GM21576 (cell line): ENCODE results near the gene MTA3.
"Not testable (repeated sequence)": the region's sequence is repeated elsewhere in the genome, so short reads cannot be mapped to it uniquely, and the experiment has no call there.

ENCODE experiments used
- ATAC-seq: cut with Tn5 transposase; IDR thresholded peaks from one replicate; pipeline ENCODE4 v1.9.1; 2021; ENCODE audit warnings: mild to moderate bottlenecking, moderate library complexity; ENCODE audit not compliant: unreplicated experiment

Gene MTA3

DNA sequence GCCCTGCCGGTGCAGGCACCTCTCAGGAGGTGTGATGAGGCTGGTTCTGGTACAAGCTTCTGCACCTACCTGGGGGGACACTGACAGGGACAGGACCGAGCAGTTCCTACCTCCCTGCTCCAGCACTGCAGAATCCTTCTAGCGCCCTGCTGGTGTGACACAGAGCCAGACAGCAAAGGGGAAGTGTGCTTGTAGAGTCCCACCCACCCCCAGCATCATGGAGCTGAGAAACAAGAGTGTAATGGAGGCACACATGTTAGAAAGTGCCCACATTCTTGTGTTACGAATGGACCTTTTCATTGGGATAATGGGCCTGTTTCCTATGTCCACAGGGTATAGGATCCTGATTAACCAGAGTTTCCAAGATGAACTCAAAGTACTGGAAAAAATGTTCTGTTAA, 157.2 kb downstream of the MTA3 start:
- no peak for ATAC-seq

DNA sequence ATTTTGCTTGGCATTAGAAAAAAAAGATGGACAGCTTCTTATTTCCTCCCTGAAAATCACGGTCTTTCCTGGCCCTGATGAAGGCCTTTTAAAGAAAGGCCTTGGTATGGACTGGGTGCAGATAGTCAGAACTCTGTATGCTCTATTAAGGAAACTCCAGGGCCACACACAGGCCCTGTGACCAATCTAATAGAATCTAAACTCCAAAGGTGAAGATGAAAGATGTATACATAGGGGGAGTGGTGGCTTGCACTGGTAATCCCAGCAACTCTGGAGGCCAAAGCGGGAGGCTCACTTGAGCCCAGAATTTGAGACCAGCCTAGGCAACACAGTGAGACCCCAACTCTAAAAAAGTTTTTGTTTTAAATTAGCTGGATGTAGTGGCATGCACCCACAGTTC, 158.2 kb downstream of the MTA3 start:
- no peak for ATAC-seq

DNA sequence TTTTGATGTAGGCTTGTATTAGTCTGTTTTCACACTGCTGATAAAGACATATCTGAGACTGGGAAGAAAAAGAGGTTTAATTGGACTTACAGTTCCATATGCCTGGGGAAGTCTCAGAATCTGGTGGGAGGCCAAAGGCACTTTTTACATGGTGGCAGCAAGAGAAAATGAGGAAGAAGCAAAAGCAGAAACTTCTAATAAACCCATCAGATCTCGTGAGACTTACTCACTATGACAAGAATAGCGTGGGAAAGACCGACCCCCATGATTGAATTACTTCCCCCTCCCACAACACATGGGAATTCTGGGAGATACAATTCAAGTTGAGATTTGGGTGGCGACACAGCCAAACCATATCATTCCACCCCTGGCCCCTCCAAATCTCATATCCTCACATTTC, 162.9 kb downstream of the MTA3 start:
- not testable (repeated sequence) for ATAC-seq

DNA sequence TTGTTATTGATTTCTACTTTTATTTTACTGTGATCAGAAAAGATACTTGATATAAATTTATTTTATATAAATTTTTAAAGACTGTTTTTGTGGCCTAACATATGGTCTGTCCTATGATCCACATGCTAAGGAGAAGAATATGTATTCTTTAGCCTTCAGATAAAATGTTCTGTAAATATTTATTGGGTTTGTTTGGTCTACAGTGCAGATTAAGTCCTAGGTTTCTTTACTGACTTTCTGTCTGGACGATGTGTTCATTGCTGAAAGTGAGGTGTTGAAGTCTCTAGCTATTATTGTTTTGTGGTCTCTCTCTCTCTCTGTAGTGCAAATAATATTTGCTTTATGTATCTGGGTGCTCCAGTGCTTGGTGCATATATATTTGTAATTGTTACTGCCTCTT, 165.4 kb downstream of the MTA3 start:
- no peak for ATAC-seq

DNA sequence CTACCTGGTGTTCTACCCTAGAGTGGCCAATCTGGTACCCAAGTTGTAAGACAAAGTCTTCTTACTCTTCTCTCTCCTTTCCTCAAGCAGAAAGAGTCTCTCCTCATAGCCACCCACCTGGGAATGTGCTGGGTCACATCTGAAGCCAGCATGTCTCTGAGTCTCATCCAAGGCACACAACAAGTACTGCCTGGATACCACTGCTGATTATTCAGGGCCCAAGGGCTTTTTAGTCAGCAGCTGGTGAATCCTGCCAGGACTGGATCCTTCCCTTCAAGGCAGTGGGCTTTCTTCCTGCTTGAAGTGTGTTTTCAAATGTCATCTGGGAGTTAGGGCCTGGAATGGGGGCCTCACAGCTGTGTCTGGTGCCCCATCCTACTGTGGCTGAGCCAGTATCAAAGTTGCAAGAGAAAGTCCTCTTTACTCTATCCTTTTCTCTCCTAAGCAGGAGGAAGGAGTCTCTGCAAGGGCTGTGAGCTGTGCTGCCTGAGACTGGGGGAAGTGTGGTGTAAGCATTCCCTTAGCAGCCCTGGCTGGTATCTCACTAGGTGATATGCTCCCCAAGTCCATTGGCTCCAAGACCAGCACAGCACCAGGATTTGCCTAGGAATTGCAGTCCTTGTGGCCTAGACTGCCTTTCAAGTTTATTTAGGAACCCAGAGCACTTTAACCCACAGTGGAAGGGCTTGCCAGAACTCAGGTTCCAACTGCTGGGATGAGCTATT, 168.3 kb downstream of the MTA3 start:
- no peak for ATAC-seq

DNA sequence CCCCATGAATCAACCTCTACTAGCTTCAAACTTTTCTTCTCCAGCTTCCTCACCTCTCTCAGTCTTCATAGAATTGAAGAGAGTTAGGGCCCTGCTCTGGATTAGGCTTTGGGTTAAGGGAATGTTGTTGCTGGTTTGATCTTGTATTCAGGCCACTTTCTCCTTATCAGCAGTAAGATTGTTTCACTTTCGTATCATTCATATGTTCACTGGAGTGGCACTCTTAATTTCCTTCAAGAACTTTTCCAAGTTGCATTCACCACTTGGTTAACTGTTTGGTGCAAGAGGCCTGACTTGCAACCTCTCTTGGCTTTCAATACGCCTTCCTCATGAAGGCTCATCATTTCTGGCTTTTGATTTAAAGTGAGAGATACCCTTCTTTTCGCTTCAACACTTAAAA, 172.7 kb downstream of the MTA3 start:
- no peak for ATAC-seq

DNA sequence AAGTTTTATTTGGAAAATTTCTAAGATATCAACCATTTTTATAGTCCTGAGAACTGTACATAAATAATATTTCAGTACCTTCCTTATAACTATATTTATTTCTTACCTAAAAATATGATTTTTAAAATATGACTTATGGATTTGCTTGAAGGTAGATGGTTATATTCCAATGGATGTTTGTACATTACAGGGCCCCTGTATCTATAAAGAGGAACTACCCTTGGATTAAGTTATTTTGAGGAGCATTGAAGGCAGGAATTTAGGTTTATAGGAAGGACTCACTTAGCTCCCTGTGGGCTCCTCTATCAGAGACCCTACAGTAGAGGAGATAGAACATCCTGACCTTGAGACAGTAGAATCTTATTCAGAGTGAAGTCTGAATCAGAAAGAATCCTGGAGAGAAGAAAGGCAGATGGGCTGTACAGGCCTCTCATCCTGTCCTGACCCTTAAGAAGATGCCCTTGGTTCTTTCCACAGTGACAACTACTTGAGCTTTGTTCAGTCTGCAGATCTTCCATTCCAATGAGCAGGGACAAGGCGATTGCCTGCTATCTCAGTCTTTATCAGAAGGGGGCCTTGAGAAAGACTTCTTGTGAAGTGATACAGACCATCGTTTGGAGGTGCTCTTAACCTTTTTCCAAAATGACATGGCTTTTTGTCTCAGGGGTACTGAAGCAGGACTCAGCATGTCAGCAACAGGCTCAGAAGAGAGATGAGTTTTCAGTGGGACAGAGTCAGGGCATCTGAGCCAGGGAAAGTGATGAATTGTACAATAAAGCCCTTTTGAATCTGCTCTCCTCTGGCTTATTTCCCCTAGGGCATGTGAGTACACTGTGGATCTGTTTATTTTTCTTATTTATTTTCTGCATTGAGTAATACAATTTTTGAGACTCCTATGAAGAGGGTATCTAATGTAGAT, 174.6 kb downstream of the MTA3 start:
- no peak for ATAC-seq

DNA sequence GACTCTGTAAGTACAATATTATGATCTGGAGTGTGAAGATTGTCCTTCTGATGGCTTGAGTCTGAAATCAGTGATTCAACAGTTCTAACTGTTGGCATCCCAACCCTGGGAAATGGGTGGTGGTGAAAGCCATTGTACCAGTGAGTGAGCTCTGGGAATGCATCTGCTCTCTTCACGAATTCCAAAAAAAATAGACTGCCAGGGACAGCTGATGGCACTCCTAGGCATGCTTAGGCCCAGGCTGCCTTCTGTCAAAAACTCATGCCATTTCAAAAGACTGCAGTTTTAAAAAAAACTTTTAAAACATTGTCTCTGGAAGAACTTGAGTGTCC, 175.2 kb downstream of the MTA3 start:
- ATAC-seq: no peak

DNA sequence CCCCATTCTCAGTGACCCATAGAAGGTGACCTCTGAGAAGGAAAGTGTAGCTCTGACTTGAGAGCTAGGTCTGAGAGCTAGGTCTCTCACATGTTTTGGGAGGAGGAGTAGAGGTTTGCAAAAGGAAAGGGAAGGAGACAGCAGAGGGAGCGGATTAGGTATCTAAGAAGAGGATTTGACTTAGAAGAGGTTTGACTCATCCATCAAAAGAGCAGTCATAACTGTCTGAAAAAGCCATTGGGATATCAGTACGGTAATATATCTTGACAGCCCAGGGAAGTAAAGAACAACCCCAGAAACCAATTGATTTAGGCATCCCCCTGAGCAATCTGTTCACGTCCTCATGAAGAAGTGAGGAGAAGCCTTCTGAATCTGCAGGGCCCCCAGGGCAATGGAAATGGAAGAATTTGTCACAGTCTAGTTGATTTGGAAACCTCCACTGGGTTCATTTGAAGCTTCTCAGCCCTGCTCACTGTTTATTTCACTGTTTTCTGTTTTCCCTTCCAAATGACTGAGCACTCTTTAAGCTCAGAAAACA, 176.2 kb downstream of the MTA3 start:
- no peak for ATAC-seq

DNA sequence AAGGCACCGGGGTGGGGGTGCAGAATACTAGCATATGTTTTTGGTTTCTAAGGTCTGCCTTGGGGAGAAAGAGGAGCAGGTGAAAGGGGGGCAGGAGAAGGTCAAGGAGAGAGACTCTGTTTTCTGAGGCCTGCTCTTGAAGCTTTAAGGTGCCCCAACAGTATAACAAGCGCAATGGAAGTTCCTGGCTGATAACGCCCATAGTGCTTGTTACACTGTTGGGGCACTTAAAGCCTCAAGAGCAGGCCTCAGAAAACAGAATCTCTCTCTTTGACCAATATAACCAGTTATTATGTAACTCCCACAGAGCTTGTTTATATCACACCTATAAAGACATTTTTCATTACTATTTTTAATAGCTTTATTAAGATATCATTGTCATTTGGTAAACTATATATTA, 179.0 kb downstream of the MTA3 start:
- no peak for ATAC-seq

DNA sequence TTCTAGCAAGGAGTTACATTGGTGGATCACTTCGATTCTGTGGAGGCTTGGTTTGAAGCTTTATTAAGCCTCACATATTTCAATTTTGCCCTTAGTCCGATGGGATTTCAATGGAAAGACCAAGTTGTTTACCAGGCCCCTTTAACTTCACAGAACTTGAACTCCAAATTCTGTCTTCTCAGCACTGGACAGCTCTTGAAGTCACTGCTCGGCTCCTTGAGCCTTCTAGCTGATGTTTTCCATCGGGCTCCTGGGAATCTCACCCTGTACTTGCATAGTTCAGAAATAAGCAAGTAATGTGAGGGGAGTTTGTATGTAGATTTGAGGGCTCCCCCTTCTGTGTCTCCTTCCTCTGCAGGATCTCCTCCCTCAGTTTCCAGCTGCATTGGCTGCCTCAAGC, 180.4 kb downstream of the MTA3 start:
- ATAC-seq: no peak

DNA sequence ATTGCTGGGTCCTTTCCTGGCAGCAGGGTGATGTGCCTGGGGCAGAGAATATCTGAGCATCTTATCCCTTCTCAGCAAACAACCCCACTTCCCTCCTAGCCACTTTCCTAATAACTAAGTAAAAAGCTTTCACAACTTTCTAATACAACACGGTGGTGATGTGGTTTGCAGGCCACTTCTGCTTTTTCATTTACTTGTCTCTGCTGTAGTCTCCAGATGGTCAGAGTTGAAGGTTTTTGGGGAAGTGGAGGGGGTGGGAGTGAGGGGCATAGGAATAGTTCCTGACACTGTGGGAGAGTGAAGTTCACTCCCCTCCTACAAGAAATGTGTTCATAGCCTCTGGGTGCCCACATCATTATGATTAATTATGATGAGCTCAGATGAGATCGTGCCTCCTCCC, 183.9 kb downstream of the MTA3 start:
- ATAC-seq: peak; percentile 70

DNA sequence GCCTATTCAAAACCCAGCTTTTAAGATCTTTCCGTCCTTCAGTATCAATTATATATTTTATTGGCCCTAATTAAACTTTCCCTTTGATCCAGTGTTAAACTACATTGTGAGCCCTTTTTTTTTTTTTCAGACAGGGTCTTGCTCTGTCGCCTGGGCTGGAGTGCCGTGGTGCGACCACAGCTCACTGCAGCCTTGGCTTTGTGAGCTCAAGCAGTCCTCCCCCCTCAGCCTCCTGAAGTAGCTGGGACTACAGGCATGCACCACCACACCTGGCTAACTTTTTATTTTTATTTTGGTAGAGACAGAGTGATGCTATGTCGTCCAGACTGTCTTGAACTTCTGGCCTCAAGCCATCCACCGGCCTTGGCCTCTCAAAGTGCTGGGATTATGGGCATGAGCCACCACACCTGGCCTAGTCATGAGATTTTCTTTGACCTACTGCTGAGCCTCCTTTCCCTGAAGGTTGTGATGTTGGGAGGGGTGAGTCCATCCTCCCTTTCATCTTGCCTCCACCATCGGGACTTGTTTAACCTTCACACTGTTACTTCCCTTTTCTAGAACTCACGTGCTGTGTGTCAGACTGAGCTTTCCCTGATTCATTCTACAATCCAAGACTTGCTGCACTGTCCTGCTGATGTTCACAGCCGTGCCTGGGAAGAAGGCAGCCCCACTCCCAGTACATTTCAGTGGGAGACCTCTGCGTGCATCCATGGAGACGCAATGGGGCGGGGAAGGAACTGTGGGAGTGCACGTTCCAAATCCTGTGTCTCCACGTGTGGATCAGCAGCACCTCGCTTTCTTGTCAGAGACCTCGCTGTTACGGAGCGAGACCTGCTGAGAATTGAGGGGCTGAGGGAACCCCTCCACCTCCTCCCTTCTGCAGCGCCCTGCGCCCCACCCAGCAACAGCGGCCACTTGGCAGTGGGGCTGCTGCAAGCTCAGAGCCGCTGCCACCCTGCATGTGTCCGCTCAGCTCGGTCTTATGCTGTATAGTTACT, 184.7 kb downstream of the MTA3 start:
- ATAC-seq: no peak

DNA sequence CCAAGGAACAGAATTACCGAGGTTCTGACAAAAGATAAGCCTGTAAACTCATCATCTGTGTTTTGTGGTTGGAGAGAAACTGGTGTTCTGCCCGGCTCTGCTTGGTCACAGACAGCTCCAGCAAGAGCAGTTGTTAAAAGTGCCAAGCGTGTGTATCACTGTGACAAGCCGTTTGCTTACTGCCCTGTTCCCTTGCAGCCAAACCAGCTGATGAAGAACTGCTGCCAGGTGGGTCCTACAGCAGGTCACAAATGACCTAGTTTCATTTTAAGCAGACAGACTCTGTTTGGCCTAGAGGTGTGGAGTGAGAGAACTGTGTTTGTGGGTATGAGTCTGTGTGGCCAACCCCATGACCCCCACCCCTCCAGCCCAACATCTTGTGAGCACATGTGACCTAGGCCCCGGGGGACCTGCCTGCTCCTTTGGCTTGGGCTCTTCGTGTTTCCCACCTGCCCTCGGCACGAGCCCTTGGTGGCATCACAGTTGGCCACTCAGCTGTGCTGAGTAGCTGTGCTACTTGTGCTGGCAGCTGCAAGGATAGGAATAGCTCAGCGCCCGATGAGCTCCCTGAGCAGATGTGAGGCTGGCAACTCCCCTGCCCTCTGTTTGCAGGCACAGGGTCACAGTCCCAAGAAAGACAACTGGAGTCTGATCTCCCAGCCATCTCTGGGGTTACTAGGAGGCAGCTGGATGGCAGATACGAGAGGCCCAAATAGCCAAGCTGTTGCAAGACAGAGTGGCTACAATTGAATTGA, 185.8 kb downstream of the MTA3 start:
- peak; percentile 65 for ATAC-seq

DNA sequence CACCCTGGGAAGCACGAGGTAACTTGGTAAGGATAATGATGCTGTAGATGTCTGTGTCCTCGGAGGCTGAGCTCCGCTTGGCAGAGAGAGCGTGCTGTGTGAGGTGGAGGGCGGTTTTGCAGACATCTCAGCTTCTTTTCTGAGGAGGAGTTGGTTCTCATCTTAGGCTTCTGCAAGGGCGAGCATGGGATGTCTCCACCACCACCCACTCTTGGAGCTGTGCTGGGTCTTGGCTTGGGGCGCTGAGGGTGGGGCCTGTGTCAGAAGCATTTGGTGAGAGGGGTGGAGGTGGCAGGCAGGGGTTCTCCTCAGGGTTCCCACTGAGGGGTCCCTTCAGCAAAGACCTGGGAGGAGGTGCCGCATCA, 186.3 kb downstream of the MTA3 start:
- no peak for ATAC-seq

DNA sequence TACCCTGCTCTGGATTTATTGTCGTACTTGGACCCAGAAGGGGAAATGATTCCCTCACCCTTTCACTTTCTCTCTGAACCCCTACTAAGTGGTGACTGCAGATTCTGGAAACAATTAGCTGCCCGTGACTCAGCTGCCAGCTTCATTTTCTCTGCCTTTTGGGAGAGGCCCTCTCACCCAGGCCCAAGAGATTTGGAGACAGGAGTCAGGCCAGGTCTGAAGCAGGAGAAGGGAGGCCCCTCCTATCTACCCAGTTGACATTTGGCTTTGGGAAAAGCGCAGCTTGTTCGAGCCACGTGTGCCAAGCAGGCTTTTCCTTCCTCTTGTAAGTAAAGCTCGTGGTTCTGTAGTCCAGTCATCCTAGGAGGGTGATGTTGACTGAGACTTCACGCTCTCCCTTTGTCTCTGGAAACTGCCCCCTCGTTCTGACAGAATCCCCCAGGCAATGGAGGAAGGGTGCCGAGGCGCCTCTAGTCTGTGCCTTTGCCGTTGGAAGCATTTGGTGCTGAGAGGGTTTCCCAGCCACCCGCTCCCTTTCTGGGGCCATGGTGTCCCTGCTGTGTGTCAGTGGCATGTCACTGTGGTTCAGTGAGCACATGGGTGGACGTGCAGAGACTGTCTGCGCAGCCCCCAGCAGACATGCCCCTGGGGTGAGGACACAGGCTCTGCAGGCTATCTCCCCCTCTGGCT, 186.9 kb downstream of the MTA3 start:
- ATAC-seq: no peak

DNA sequence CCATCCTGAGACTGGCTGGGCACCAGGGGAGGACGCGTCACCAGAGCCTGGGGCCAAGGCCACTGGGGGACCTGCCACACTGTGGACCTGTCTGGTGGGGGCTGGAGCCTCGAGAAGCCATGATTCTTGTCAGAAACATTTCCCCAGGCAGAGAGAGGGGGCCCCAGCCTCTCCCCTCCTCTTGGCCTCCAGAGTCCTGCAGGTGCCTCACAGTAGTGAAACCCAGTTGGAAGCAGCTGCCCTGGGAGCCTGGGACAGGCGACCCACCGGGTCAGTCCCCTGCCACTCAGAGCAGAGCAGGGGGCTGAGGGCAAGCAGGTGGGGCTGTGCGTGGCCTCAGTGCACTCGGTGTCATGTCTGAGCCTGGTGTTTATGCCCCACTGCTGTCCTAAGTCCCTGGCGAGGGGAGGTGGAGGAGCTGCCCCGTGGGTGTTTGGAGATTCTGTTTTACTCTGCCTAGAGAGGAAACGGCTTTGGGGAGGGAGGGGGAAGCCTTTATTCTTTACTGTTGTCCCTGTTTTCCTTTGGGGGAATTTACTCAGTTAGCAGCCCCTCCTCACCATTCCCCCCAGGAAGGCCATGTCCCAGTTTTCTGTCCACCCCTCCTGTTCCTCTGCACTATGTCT, 187.8 kb downstream of the MTA3 start:
- no peak for ATAC-seq

DNA sequence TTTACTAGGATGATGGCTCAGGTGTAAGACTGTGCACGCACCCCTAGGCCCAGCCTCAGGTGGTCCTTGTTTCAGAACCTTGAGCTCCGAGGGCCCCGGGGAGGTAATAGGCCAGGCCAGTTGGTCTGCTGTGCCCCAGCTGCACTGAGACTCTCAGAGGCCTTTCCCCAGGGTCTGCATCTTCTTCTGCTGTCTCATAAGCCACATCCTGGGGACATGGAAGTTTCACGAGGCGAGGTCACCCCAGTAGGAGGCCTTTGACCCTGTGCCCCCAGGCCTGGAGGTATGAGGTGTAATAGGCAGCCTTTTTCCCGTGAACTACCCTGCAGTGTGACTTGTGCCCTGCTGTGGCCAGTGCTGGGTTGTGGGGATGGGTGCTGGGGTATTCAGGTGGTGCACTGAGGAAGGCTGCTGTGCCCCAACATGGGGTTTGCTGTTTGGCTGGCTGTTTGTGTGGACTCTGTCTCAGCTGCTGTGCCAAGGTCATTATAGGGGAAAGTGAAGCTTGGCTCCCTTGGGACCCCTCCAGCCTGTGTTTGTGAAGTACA, 188.6 kb downstream of the MTA3 start:
- no peak for ATAC-seq
